DND-41 (cell line): ENCODE data around the gene PGPEP1.

ENCODE experiments used
- ATAC-seq: fragments of 200-7000 bp; cut with Tn5 transposase; 3 replicates; pipeline ENCODE4 v1.9.1; 2021; ENCODE audit warnings: low read depth; ENCODE audit not compliant: insufficient read depth
- DNase-seq: peaks from one replicate; pipeline ENCODE4 v3.0.0-alpha.2; 2020
- H2AFZ ChIP-seq: 2 replicates; pipeline ENCODE4 v1.6.0; 2012; ENCODE audit warnings: low read depth, low read length
- H3K27ac ChIP-seq: 2 replicates; pipeline ENCODE4 v1.5.1; 2012; ENCODE audit warnings: low read length, inconsistent platforms
- H3K27me3 ChIP-seq: fragments of 200-600 bp; sonication (generic); 2 replicates; pipeline ENCODE4 v1.6.0; 2012; ENCODE audit warnings: low read length, mild to moderate bottlenecking, inconsistent platforms; ENCODE audit not compliant: insufficient read depth, poor library complexity
- H3K36me3 ChIP-seq: 2 replicates; pipeline ENCODE4 v1.5.1; 2012; ENCODE audit warnings: low read length, inconsistent platforms; ENCODE audit not compliant: insufficient read depth
- H3K4me1 ChIP-seq: 2 replicates; pipeline ENCODE4 v1.5.1; 2012; ENCODE audit warnings: mild to moderate bottlenecking, low read length; ENCODE audit not compliant: insufficient read depth
- H3K4me2 ChIP-seq: 2 replicates; pipeline ENCODE4 v1.6.0; 2012; ENCODE audit warnings: mild to moderate bottlenecking, moderate library complexity, low read length, inconsistent platforms; ENCODE audit not compliant: insufficient read depth
- H3K4me3 ChIP-seq, 2 experiments: fragments of 200-600 bp in 1 of 2; shearing (Covaris generic) in 1 of 2; 2 replicates each; pipeline ENCODE4 v1.5.1; 2012 to 2016; ENCODE audit warnings: inconsistent platforms in 2 of 2, low read length in 2 of 2, mild to moderate bottlenecking in 2 of 2, low read depth in 1 of 2, moderate library complexity in 1 of 2
- H3K79me2 ChIP-seq: 2 replicates; pipeline ENCODE4 v1.6.0; 2012; ENCODE audit warnings: low read length, inconsistent platforms; ENCODE audit not compliant: insufficient read depth
- H3K9ac ChIP-seq: 2 replicates; pipeline ENCODE4 v1.6.0; 2012; ENCODE audit warnings: low read depth, mild to moderate bottlenecking, inconsistent platforms, low read length, moderate library complexity
- H3K9me3 ChIP-seq: 2 replicates; pipeline ENCODE4 v1.5.1; 2012; ENCODE audit warnings: low read length, moderate library complexity, mild to moderate bottlenecking, inconsistent platforms; ENCODE audit not compliant: insufficient read depth, severe bottlenecking
- H4K20me1 ChIP-seq: 2 replicates; pipeline ENCODE4 v1.6.0; 2012; ENCODE audit warnings: low read length; ENCODE audit not compliant: insufficient read depth
- CTCF ChIP-seq: IDR thresholded peaks from 2 replicates; pipeline ENCODE4 v1.5.1; 2012; ENCODE audit warnings: borderline replicate concordance, low read length, moderate library complexity, mild to moderate bottlenecking; ENCODE audit not compliant: poor library complexity, severe bottlenecking; ENCODE audit errors: extremely low read depth
- EZH2 ChIP-seq: IDR thresholded peaks from 3 replicates; pipeline ENCODE4 v1.6.1; 2012; ENCODE audit warnings: borderline replicate concordance, low read depth, mild to moderate bottlenecking, moderate library complexity, low read length, inconsistent platforms; ENCODE audit not compliant: severe bottlenecking

The PGPEP1 gene

DNA sequence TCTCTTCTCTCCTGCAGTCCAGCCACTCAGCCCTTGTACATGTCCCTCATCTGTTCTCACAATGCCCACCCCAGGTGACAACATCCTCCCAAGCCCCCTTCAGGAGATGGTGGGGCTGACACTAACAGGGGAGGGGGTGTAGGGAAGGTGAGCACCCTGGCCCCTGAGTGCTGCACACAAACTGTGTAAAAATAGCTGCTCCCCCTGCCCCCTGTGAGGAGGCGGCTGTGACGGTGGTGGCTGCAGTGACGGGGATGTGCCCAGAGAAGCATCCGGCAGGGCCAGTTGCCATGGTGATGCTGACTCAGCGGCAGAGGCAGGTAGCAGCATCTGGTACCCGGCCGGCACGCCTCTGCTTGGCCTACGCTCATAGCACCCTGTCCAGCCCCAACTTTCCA lies 45.9 kb upstream of the PGPEP1 start:
- no peaks in the 10 kb centered on the region for H3K27me3 ChIP-seq
- H2AFZ ChIP-seq, result no peak overlapping the region
- no peak for DNase-seq
- no peaks in the 10 kb centered on the region for H3K79me2 ChIP-seq
- H3K27ac ChIP-seq, result no peak overlapping the region
- TF ChIP-seq EZH2, result no peak
- TF ChIP-seq CTCF, result no peak
- no peak for ATAC-seq
- no peaks in the 10 kb centered on the region for H3K36me3 ChIP-seq
- H3K9ac ChIP-seq, result no peak overlapping the region
- no peak overlapping the region for H3K4me3 ChIP-seq
- H3K4me1 ChIP-seq, result peaks cover 38% of the 10 kb centered on the region
- H3K9me3 ChIP-seq, result no peaks in the 10 kb centered on the region
- H3K4me2 ChIP-seq, result no peak overlapping the region
- no peaks in the 10 kb centered on the region for H4K20me1 ChIP-seq

DNA sequence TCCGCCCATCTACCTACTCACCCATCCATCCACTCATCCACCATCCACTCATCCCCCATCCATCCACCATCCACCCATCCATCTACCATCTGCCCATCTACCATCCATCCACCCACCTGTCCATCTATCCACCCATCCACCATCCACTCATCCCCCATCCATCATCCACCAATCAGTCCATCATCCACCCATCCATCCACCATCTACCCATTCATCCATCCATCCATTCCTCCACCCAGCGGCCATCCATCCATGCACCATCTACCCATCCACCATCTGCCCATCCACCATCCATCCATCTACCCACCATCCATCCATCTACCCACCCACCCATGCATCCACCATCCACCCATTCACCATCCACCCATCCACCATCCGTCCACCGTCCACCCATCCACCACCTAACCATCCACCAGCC lies 45.4 kb upstream of the PGPEP1 start:
- TF ChIP-seq EZH2 (no peak), CTCF (no peak)
- no peaks in the 10 kb centered on the region for H3K79me2 ChIP-seq
- no peaks in the 10 kb centered on the region for H3K9me3 ChIP-seq
- ATAC-seq (no peak), DNase-seq (no peak)
- H3K9ac ChIP-seq, result no peak overlapping the region
- no peaks in the 10 kb centered on the region for H3K36me3 ChIP-seq
- no peaks in the 10 kb centered on the region for H3K27me3 ChIP-seq
- no peaks in the 10 kb centered on the region for H4K20me1 ChIP-seq
- H3K4me3 ChIP-seq, result no peak overlapping the region
- peaks cover 32% of the 10 kb centered on the region for H3K4me1 ChIP-seq
- no peak overlapping the region for H3K4me2 ChIP-seq
- no peak overlapping the region for H3K27ac ChIP-seq
- H2AFZ ChIP-seq, result no peak overlapping the region

DNA sequence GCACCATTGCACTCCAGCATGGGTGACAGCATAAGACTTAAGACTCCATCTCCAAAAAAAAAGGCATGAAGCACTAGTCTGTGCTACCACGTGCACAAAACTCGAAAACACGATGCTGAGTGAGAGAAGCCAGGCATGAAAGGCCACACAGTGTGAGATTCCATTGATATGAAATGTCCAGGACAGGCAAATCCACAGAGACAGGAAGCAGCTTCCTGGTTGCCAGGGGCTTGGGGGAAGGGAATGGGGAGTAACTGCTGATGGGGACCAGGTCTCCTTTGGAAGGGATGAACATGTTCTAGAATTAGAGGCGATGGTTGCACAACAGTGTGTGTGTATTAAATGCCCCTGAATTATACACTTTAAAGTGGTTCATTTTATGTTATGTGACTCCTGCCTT lies 43.1 kb upstream of the PGPEP1 start:
- Histone ChIP-seq H3K4me2 (no peak overlapping the region), H3K79me2 (no peaks in the 10 kb centered on the region), H2AFZ (no peak overlapping the region), H3K36me3 (no peaks in the 10 kb centered on the region), H3K4me1 (peaks cover 10% of the 10 kb centered on the region), H3K9ac (no peak overlapping the region), H4K20me1 (no peaks in the 10 kb centered on the region), H3K4me3 (no peak overlapping the region), H3K27ac (no peak overlapping the region), H3K9me3 (no peaks in the 10 kb centered on the region), H3K27me3 (no peaks in the 10 kb centered on the region)
- DNase-seq (no peak), ATAC-seq (no peak)
- TF ChIP-seq EZH2 (no peak), CTCF (no peak)

DNA sequence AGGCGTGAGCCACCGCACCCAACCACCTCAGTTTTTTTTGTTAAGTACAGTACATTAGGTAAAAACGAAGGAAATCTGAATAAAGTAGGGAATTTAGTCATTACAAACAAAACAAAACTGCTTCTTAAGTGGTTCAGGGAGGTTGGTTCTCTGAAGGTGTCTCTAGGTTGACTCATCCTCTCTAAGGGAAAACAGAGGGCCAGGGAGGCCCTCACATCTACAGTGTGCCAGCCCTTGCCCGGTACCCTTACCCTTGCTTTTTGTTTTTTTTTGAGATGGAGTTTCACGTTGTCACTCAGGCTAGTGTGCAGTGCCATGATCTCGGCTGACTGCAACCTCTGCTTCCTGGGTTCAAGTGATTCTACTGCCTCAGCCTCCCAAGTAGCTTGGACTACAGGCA lies 41.8 kb upstream of the PGPEP1 start:
- no peaks in the 10 kb centered on the region for H4K20me1 ChIP-seq
- H2AFZ ChIP-seq, result no peak overlapping the region
- TF ChIP-seq CTCF (no peak), EZH2 (no peak)
- no peak overlapping the region for H3K27ac ChIP-seq
- H3K4me3 ChIP-seq, result no peak overlapping the region
- DNase-seq (no peak), ATAC-seq (no peak)
- H3K36me3 ChIP-seq, result no peaks in the 10 kb centered on the region
- no peaks in the 10 kb centered on the region for H3K9me3 ChIP-seq
- H3K4me2 ChIP-seq, result no peak overlapping the region
- H3K9ac ChIP-seq, result no peak overlapping the region
- H3K4me1 ChIP-seq, result peaks cover 10% of the 10 kb centered on the region
- H3K79me2 ChIP-seq, result no peaks in the 10 kb centered on the region
- H3K27me3 ChIP-seq, result no peaks in the 10 kb centered on the region
